ENCODE results near the gene KCNK3.
A peak's percentile ranks its signal among the peaks of the same experiment; 100 is the strongest.

GRCh38 chr2:26772064-26773001, 79.8 kb downstream of the KCNK3 start:
- TF ChIP-seq CTCF (IDR thresholded peaks at IDR 0.05) (no peak), POLR2A (IDR thresholded peaks at IDR 0.05) (peak in 1 of 2 donors; percentile 49)

Measured in thyroid gland (tissue), 4 donors.